Measurements from ENCODE around the gene SLC2A4. TPM values are rescaled to one million over a fixed set of nuclear protein-coding genes. Genes with fewer than 3 reads are reported as not detected.

Gene SLC2A4
- total RNA-seq, 1 donor from 2014 or later: 3.2 TPM

DNA sequence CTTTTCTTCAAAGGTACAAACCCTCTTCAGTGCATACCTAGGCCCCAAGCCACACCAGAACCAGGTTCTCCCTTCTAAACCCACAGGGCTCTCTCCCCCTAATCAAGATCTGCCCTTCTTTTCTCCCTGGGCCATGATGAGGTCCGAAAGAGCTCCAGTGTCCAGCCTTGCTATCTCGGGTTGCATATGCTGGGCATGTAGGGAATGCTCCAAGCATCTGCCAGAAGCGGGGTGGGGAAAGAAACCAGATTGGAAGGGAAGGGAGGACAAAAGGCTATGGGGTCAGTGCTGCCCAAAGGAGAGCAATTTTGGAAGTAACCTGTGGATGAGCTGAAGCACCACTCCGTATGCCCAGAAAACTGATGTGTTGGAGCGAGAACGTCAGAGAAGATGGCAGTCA is 32.3 kb upstream of the SLC2A4 start:
- Histone ChIP-seq H3K4me1 (peaks cover 50% of the 10 kb centered on the region), H3K27ac (no peak overlapping the region)
- intact Hi-C loops (cut with DNase I): no loop called here

GRCh38 chr17:7249830-7250229 is 31.7 kb upstream of the SLC2A4 start:
- H3K36me3 ChIP-seq: peaks cover 0 to 21% of the 10 kb centered on the region in 2 donors
- intact Hi-C loops (cut with DNase I): loop anchor here (10.0 kb wide), 1 partner anchor 315 kb away; the partner anchor contains the start of gene SENP3
- H3K4me1 ChIP-seq: peaks cover 50% of the 10 kb centered on the region
- no peaks in the 10 kb centered on the region for H3K27me3 ChIP-seq
- DNase-seq (ENCODE audit: extremely low spot score in 2 of 2): no peak
- TF ChIP-seq, protein P1, sequence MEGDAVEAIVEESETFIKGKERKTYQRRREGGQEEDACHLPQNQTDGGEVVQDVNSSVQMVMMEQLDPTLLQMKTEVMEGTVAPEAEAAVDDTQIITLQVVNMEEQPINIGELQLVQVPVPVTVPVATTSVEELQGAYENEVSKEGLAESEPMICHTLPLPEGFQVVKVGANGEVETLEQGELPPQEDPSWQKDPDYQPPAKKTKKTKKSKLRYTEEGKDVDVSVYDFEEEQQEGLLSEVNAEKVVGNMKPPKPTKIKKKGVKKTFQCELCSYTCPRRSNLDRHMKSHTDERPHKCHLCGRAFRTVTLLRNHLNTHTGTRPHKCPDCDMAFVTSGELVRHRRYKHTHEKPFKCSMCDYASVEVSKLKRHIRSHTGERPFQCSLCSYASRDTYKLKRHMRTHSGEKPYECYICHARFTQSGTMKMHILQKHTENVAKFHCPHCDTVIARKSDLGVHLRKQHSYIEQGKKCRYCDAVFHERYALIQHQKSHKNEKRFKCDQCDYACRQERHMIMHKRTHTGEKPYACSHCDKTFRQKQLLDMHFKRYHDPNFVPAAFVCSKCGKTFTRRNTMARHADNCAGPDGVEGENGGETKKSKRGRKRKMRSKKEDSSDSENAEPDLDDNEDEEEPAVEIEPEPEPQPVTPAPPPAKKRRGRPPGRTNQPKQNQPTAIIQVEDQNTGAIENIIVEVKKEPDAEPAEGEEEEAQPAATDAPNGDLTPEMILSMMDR (IDR thresholded peaks at IDR 0.05): no peak
- TF ChIP-seq POLR2AphosphoS5 (IDR thresholded peaks at IDR 0.05; ENCODE audit: insufficient read depth in 1 of 2, low read depth in 1 of 2) (no peak), POLR2A (IDR thresholded peaks at IDR 0.05) (no peak)
- H3K27ac ChIP-seq: no peak overlapping the region
- H3K9me3 ChIP-seq: no peaks in the 10 kb centered on the region
- H3K4me3 ChIP-seq: peak overlapping the region; percentile 92 to 99

More for the DNA sequence above, 32.3 kb upstream of the SLC2A4 start:
- peaks cover 0 to 28% of the 10 kb centered on the region in 2 donors for H3K36me3 ChIP-seq
- TF ChIP-seq, protein P1 (IDR thresholded peaks at IDR 0.05): no peak
- no peak for TF ChIP-seq POLR2A (IDR thresholded peaks at IDR 0.05)
- TF ChIP-seq POLR2AphosphoS5 (IDR thresholded peaks at IDR 0.05; ENCODE audit: insufficient read depth in 1 of 2, low read depth in 1 of 2): no peak
- DNase-seq (ENCODE audit: extremely low spot score in 2 of 2): no peak
- H3K27me3 ChIP-seq: no peaks in the 10 kb centered on the region
- no peak overlapping the region for H3K4me3 ChIP-seq
- no peaks in the 10 kb centered on the region for H3K9me3 ChIP-seq

DNA sequence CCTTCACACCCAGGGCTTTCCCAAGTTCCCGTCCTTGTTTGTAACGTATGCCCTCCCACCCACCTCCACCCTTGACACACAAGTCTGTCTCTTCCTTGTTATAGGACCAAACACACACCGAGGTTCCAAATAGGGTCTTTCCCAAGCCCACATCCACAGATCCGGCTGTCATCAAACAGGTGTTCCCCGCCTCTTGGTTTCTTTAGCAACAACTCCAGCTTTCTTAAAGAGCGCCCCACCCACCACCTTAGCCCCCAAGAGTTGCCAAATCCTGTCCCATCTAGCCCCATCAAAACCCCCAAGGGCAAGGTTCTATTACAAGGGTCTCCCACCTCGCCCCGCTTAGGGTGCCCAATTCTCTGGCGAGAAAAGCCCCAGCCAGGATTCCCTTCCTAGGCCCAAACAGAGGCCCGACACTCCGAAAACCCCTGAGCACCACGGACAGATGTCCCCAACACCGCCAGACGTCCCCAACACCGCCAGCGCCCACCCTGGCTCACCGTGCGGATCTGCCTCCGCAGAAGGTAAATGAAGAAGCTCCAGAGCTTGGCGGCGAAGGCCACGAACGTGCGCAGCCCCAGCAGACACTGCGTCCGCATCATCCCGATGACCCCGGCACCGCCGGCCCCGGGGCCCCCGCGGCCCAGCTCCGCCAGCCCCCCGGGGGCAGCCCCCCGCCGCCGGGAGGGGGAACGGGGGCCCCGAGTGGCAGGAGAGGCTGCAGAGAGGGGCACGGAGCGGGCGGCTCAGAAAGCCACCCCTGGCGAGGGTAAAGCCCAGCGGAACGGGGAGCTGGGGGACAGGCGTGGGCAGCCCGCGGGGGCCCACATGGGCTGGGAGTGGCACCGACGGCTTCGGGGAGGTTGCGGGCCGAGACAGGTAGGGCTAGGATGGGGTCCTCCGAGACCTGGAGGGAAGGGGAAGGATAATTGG is 30.6 kb upstream of the SLC2A4 start:
- intact Hi-C loops (cut with DNase I): loop anchor here (10.0 kb wide), 1 partner anchor 314 kb away; the partner anchor contains the start of gene SENP3
- peak in 1 of 2 donors; percentile 88 for DNase-seq (ENCODE audit: extremely low spot score in 2 of 2)
- peak overlapping the region; percentile 92 to 99 for H3K4me3 ChIP-seq
- H3K27me3 ChIP-seq: no peaks in the 10 kb centered on the region
- TF ChIP-seq POLR2A (IDR thresholded peaks at IDR 0.05) (no peak), POLR2AphosphoS5 (IDR thresholded peaks at IDR 0.05; ENCODE audit: insufficient read depth in 1 of 2, low read depth in 1 of 2) (no peak)
- TF ChIP-seq, protein P1 (IDR thresholded peaks at IDR 0.05): no peak
- H3K4me1 ChIP-seq: peaks cover 50% of the 10 kb centered on the region
- peaks cover 0 to 22% of the 10 kb centered on the region in 2 donors for H3K36me3 ChIP-seq
- peak overlapping the region; percentile 99 for H3K27ac ChIP-seq
- no peaks in the 10 kb centered on the region for H3K9me3 ChIP-seq

- peaks cover 50% of the 10 kb centered on the region for H3K4me1 ChIP-seq
- peak in 1 of 2 donors; percentile 53 for TF ChIP-seq POLR2A (IDR thresholded peaks at IDR 0.05)
- TF ChIP-seq, protein P1 (IDR thresholded peaks at IDR 0.05): no peak
- TF ChIP-seq POLR2AphosphoS5 (IDR thresholded peaks at IDR 0.05; ENCODE audit: insufficient read depth in 1 of 2, low read depth in 1 of 2): peak in 1 of 2 donors; percentile 98
- peak within 1 kb of the TSS; percentile 92 to 99 for H3K4me3 ChIP-seq
- no peaks in the 10 kb centered on the region for H3K9me3 ChIP-seq
- H3K27me3 ChIP-seq: no peaks in the 10 kb centered on the region
- intact Hi-C loops (cut with DNase I): loop anchor here (10.0 kb wide), 1 partner anchor 313 kb away; the partner anchor contains the start of gene SENP3
- DNase-seq (ENCODE audit: extremely low spot score in 2 of 2): peak; percentile 100
- H3K36me3 ChIP-seq: peaks cover 0 to 19% of the 10 kb centered on the region in 2 donors
- peak within 1 kb of the TSS; percentile 99 for H3K27ac ChIP-seq
Observed at GRCh38 chr17:7251661-7252175, 29.8 kb upstream of the SLC2A4 start, which contains the start of gene CTDNEP1. TSS of gene CTDNEP1 (minus strand) at chr17:7251734. CDS start at chr17:7251296, 438 bp downstream.
